ENCODE measurements around the gene NFATC2IP. TPM values are rescaled to one million over a fixed set of nuclear protein-coding genes. Genes with fewer than 3 reads are reported as not detected.
"Not testable (repeated sequence)": the region's sequence is repeated elsewhere in the genome, so short reads cannot be mapped to it uniquely, and the experiment has no call there.

The NFATC2IP gene
- total RNA-seq, 1 donor from 2014 or later: 39.5 TPM

DNA sequence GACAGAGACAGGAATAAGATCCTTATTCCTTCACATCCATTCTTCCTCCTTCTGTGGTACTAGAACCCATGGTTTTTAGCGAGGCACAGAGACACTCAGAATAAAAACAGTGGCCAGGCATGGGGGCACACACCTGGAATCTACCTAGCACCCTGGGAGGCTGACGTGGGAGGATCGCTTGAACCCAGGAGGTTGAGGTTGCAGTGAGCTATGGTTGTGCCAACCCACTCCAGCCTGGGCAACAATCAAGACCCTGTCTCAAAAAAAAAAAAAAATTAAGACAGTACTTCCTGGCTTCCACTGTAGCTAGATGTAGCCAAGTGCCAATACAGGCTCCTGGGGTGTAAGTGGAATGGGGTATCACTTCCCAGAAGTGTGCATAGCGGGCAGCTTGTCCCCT, 16.4 kb downstream of the NFATC2IP start:
- no peaks in the 10 kb centered on the region for H3K9me3 Mint-ChIP-seq (ENCODE audit: unreplicated experiment)
- no peaks in the 10 kb centered on the region for H3K27me3 Mint-ChIP-seq (ENCODE audit: unreplicated experiment)
- H3K4me1 Mint-ChIP-seq (ENCODE audit: unreplicated experiment): no peaks in the 10 kb centered on the region
- peaks cover 12% of the 10 kb centered on the region for H3K36me3 Mint-ChIP-seq (ENCODE audit: unreplicated experiment)
- TF ChIP-seq CTCF (IDR thresholded peaks at IDR 0.05): no peak
- no peak for DNase-seq (ENCODE audit: extremely low spot score, unreplicated experiment)
- H3K4me3 Mint-ChIP-seq (ENCODE audit: unreplicated experiment): no peak overlapping the region
- no peak overlapping the region for H3K27ac Mint-ChIP-seq (ENCODE audit: unreplicated experiment)

DNA sequence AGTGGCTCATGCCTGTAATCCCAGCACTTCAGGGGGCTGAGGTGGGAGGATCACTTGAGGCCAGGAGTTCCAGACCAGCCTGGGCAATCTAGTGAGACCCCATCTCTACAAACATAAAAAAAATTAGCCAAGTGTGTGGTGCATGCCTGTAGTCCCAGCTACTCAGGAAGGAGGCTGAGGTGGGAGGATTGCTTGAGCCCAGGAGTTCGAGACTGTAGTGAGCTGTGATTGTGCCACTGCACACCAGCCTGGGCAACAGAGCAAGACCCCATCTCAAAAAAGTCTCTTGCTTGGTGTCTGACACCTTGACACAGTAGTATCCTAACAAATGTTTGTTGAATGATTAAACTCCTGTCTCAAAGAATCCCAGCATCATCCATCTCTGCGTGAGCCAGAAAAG, 19.0 kb downstream of the NFATC2IP start:
- not testable (repeated sequence) for H3K4me1 Mint-ChIP-seq (ENCODE audit: unreplicated experiment); H3K27ac Mint-ChIP-seq (ENCODE audit: unreplicated experiment); H3K36me3 Mint-ChIP-seq (ENCODE audit: unreplicated experiment); H3K9me3 Mint-ChIP-seq (ENCODE audit: unreplicated experiment); H3K27me3 Mint-ChIP-seq (ENCODE audit: unreplicated experiment); H3K4me3 Mint-ChIP-seq (ENCODE audit: unreplicated experiment); DNase-seq (ENCODE audit: extremely low spot score, unreplicated experiment)

GRCh38 chr16:28974007-28974436, 23.3 kb downstream of the NFATC2IP start:
- Mint-ChIP-seq H3K36me3 (ENCODE audit: unreplicated experiment) (peaks cover 11% of the 10 kb centered on the region), H3K4me3 (ENCODE audit: unreplicated experiment) (peak overlapping the region; percentile 97), H3K4me1 (ENCODE audit: unreplicated experiment) (peaks cover 22% of the 10 kb centered on the region), H3K27ac (ENCODE audit: unreplicated experiment) (peak overlapping the region; percentile 99), H3K9me3 (ENCODE audit: unreplicated experiment) (no peaks in the 10 kb centered on the region), H3K27me3 (ENCODE audit: unreplicated experiment) (no peaks in the 10 kb centered on the region)
- no peak for DNase-seq (ENCODE audit: extremely low spot score, unreplicated experiment)
- peak; percentile 77 for TF ChIP-seq CTCF (IDR thresholded peaks at IDR 0.05)

- DNase-seq (ENCODE audit: extremely low spot score, unreplicated experiment): peak; percentile 99
Observed at GRCh38 chr16:28974437-28975157, 23.9 kb downstream of the NFATC2IP start, which contains the start of gene SPNS1. Gene SPNS1 (plus strand): TSS chr16:28974778. CDS start chr16:28975152, 374 bp downstream.

GRCh38 chr16:28975158-28975599, 24.4 kb downstream of the NFATC2IP start:
- H3K27ac Mint-ChIP-seq (ENCODE audit: unreplicated experiment): peak overlapping the region; percentile 99
- no peak for DNase-seq (ENCODE audit: extremely low spot score, unreplicated experiment)
- H3K4me1 Mint-ChIP-seq (ENCODE audit: unreplicated experiment): peaks cover 22% of the 10 kb centered on the region
- peaks cover 11% of the 10 kb centered on the region for H3K36me3 Mint-ChIP-seq (ENCODE audit: unreplicated experiment)
- peak overlapping the region; percentile 97 for H3K4me3 Mint-ChIP-seq (ENCODE audit: unreplicated experiment)
- TF ChIP-seq CTCF (IDR thresholded peaks at IDR 0.05): no peak
- H3K27me3 Mint-ChIP-seq (ENCODE audit: unreplicated experiment): no peaks in the 10 kb centered on the region
- H3K9me3 Mint-ChIP-seq (ENCODE audit: unreplicated experiment): no peaks in the 10 kb centered on the region

More at GRCh38 chr16:28974437-28975157, 23.9 kb downstream of the NFATC2IP start, which contains the start of gene SPNS1:
- no peak for TF ChIP-seq CTCF (IDR thresholded peaks at IDR 0.05)
- peaks cover 11% of the 10 kb centered on the region for H3K36me3 Mint-ChIP-seq (ENCODE audit: unreplicated experiment)
- H3K4me3 Mint-ChIP-seq (ENCODE audit: unreplicated experiment): peak within 1 kb of the TSS; percentile 97
- no peaks in the 10 kb centered on the region for H3K27me3 Mint-ChIP-seq (ENCODE audit: unreplicated experiment)
- peaks cover 22% of the 10 kb centered on the region for H3K4me1 Mint-ChIP-seq (ENCODE audit: unreplicated experiment)
- no peaks in the 10 kb centered on the region for H3K9me3 Mint-ChIP-seq (ENCODE audit: unreplicated experiment)
- H3K27ac Mint-ChIP-seq (ENCODE audit: unreplicated experiment): peak within 1 kb of the TSS; percentile 99

All from osteocyte (in vitro differentiated cells).